ENCODE data around the gene MYO18B.

MYO18B gene

GRCh38 chr22:25749420-25750169 is 7.6 kb downstream of the MYO18B start:
- no peak for DNase-seq (ENCODE audit: low spot score)

- no peak for DNase-seq (ENCODE audit: low spot score)
Observed at GRCh38 chr22:25750569-25751173, 8.7 kb downstream of the MYO18B start.

- DNase-seq (ENCODE audit: low spot score), result no peak
Observed at GRCh38 chr22:25751174-25751581, 9.2 kb downstream of the MYO18B start.

GRCh38 chr22:25752615-25753214 is 10.7 kb downstream of the MYO18B start:
- DNase-seq (ENCODE audit: low spot score), result no peak

- DNase-seq (ENCODE audit: low spot score), result no peak
Observed at GRCh38 chr22:25753252-25753651, 11.3 kb downstream of the MYO18B start.

GRCh38 chr22:25754527-25755202 is 12.7 kb downstream of the MYO18B start:
- DNase-seq (ENCODE audit: low spot score), result no peak

- no peak for DNase-seq (ENCODE audit: low spot score)
Observed at GRCh38 chr22:25757686-25758085, 15.7 kb downstream of the MYO18B start.

- DNase-seq (ENCODE audit: low spot score), result no peak
Observed at GRCh38 chr22:25758316-25758715, 16.3 kb downstream of the MYO18B start.

GRCh38 chr22:25759825-25760231 is 17.8 kb downstream of the MYO18B start:
- no peak for DNase-seq (ENCODE audit: low spot score)

GRCh38 chr22:25760294-25760693 is 18.3 kb downstream of the MYO18B start:
- DNase-seq (ENCODE audit: low spot score), result no peak

- no peak for DNase-seq (ENCODE audit: low spot score)
Observed at GRCh38 chr22:25760848-25761595, 19.0 kb downstream of the MYO18B start.

- DNase-seq (ENCODE audit: low spot score), result no peak
Observed at GRCh38 chr22:25762147-25762546, 20.2 kb downstream of the MYO18B start.

- DNase-seq (ENCODE audit: low spot score), result no peak
Observed at GRCh38 chr22:25763239-25763777, 21.3 kb downstream of the MYO18B start.

- no peak for DNase-seq (ENCODE audit: low spot score)
Observed at GRCh38 chr22:25764270-25765015, 22.5 kb downstream of the MYO18B start.

GRCh38 chr22:25765016-25765367 is 23.0 kb downstream of the MYO18B start:
- no peak for DNase-seq (ENCODE audit: low spot score)

GRCh38 chr22:25765801-25766200 is 23.8 kb downstream of the MYO18B start:
- no peak for DNase-seq (ENCODE audit: low spot score)

- no peak for DNase-seq (ENCODE audit: low spot score)
Observed at GRCh38 chr22:25766418-25766817, 24.4 kb downstream of the MYO18B start.

- no peak for DNase-seq (ENCODE audit: low spot score)
Observed at GRCh38 chr22:25770333-25770732, 28.3 kb downstream of the MYO18B start.

GRCh38 chr22:25772288-25772687 is 30.3 kb downstream of the MYO18B start:
- DNase-seq (ENCODE audit: low spot score), result no peak

GRCh38 chr22:25774575-25775026 is 32.6 kb downstream of the MYO18B start:
- DNase-seq (ENCODE audit: low spot score), result peak; percentile 79

GRCh38 chr22:25775531-25775930 is 33.5 kb downstream of the MYO18B start:
- no peak for DNase-seq (ENCODE audit: low spot score)
